Cardiac fibroblast (primary cell): ENCODE results near the gene NAT10.

Source experiments
- DNase-seq, 2 donors: peaks; one replicate each; pipeline versions ENCODE4 v3.0.0 to v3.0.0-alpha.2; 2010; ENCODE audit warnings: low read depth in 2 of 2
- H3K4me3 ChIP-seq, 2 donors: replicated peaks in 1 of 2; 1 replicate in 1 of 2; 2 replicates in 1 of 2; pipeline ENCODE4 v1.5.1; 2011; ENCODE audit warnings: low read depth in 2 of 2, low read length in 2 of 2, mild to moderate bottlenecking in 2 of 2, moderate library complexity in 1 of 2
- TF ChIP-seq, protein P1 (sequence below): IDR thresholded peaks from one replicate; pipeline ENCODE4 v1.5.1; 2011; ENCODE audit warnings: low read depth, mild to moderate bottlenecking, low read length, inconsistent platforms

NAT10 gene

DNA sequence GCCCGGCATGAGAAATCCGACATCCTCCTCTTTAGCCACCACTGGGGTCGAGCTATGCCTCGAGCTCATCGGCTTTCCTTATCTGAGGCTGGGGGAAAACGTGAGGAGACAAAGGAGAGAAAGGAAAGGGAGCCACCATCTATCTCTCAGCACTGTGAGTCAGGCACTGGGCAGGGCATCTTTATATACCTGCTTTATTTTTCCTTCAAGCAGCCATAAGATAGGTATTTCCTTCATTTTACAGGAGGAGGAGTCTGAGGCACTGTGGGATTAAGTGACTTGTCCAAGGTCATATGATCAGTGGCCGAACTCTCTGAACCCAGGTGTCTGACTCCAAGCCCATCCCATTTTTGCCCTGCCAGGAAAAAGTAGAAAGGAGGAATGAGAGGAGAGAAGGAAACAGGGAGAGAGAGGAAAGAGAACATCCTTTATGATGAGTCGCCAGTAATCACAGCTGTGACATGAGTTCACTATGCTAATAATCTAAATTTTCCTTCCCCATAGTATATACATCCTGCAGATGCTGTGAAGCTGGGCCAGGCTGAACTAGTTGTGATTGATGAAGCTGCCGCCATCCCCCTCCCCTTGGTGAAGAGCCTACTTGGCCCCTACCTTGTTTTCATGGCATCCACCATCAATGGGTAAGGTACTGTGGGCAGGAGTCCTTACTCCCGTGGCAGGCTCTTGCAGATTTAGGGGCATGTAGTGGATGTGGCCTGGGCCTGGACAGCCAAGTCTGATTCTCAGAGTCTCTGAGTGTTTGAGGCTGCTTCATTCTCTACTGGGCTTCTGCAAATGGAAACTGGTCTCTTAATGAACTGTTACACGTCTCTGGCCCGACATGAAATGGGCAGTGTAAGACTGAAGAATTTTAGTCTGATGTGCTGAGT is 21.8 kb downstream of the NAT10 start:
- peak in 1 of 2 donors; percentile 3 for DNase-seq
- TF ChIP-seq, protein P1, sequence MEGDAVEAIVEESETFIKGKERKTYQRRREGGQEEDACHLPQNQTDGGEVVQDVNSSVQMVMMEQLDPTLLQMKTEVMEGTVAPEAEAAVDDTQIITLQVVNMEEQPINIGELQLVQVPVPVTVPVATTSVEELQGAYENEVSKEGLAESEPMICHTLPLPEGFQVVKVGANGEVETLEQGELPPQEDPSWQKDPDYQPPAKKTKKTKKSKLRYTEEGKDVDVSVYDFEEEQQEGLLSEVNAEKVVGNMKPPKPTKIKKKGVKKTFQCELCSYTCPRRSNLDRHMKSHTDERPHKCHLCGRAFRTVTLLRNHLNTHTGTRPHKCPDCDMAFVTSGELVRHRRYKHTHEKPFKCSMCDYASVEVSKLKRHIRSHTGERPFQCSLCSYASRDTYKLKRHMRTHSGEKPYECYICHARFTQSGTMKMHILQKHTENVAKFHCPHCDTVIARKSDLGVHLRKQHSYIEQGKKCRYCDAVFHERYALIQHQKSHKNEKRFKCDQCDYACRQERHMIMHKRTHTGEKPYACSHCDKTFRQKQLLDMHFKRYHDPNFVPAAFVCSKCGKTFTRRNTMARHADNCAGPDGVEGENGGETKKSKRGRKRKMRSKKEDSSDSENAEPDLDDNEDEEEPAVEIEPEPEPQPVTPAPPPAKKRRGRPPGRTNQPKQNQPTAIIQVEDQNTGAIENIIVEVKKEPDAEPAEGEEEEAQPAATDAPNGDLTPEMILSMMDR = no peak
- no peak overlapping the region for H3K4me3 ChIP-seq

DNA sequence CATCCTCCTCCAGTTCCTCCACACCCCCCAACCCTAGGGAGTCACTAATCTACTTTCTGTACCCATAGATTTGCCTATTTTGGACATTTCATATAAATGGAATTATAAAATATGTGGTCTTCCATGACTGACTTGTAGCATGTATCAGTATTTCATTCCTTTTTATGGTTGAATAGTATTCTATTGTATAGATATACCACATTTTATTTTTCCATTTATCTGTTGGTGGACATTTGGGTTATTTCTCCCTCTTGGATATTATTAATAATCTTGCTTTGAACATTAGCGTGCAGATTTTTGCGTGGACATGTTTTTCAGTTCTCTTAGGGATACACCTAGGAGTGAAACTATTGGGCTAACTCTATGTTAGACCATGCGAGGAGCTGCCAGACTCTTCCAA is 23.4 kb downstream of the NAT10 start:
- no peak overlapping the region for H3K4me3 ChIP-seq
- no peak for DNase-seq
- TF ChIP-seq, protein P1 = no peak

DNA sequence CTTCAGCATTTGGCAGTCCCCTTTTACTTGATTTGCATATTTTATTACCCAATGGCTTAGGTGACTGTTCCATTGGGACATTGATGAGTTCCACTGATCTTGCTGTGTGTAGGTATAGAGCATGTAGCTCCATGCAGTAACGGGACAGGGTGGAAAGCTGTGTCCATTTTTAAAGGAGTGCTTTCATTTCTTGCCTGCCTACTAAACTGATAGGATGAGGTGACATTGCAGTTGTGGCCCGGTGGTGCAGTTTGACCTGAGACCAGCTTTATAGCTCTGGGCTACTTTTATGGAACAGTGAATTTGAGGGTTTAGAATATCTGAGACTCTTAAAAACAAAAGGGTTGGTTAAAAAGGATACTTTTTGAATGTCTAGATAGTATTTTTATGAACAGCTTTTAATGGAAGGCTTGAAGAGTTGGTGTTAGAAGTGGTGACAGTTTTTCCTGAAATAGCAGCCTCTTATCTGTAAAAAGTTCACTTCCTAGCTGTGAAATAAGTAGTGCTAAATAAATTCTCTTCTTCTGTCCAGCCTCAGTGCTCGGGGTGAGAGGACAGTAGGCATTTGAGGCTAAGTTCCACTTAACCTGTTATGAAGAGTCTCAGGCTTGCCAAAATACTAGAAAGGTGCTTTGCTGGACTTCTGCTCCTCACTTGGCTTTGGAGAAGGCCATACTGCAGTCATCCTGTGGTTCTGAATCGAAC is 27.0 kb downstream of the NAT10 start:
- H3K4me3 ChIP-seq = no peak overlapping the region
- TF ChIP-seq, protein P1 = no peak
- no peak for DNase-seq

DNA sequence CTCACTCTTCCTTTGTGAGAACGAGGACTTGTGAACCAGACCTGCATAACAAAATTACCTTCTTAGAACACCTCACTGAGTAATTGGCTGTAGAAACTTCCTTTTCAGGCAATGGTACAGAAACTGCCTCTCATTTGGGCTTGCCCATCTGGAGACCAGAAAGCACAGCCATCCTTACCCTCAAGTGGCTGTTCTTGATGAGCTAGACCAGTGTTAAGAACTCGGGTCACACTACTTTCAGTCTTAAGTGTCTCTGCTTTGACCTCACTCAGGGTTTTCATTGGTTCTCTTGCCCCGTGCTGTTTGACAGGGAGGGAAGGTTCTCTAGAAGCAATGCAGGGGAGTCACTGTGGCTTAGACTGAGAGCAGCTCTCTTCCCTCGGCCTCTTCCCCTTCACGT is 29.3 kb downstream of the NAT10 start:
- no peak for DNase-seq
- TF ChIP-seq, protein P1 = no peak
- H3K4me3 ChIP-seq = no peak overlapping the region

DNA sequence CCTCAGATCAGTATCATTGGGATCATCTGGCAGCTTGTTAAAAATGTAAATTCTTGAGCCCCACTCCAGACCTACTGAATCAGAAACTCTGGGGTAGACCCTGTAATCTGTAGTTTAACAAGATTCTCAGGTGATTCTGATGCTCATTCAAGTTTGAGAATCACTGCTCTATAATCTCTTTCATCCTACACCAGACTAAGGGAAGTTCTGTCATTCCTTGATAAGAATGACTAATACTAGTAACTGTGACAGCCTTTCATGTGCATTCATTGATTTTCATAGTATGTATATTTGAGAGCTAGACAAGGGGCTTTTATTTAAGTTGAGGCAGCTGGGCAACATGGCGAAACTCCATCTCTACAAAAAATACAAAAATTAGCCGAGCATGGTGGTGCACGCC is 30.0 kb downstream of the NAT10 start:
- TF ChIP-seq, protein P1 = no peak
- DNase-seq = no peak
- no peak overlapping the region for H3K4me3 ChIP-seq

DNA sequence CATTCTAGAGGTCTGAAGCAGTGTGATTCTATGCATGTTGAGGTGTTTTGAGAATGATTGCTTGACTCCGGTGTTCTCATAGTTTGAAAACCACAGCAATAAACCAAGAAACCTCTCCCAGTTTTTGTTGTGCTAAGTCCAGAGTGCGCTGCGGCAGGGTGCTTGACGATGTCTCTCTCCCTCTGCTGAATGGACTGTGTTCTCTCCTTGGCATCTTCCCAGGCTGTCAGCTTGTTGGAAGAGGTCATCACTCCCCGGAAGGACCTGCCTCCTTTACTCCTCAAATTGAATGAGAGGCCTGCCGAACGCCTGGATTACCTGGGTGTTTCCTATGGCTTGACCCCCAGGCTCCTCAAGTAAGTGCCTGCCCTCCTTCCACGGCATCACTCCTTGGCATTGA is 31.0 kb downstream of the NAT10 start:
- no peak for DNase-seq
- TF ChIP-seq, protein P1 = no peak
- H3K4me3 ChIP-seq = no peak overlapping the region
